HG02970 (cell line): ENCODE data around the gene DMRTC2.
A peak's percentile ranks its signal among the peaks of the same experiment; 100 is the strongest.

Source experiments
- ATAC-seq: cut with Tn5 transposase; IDR thresholded peaks from one replicate; pipeline ENCODE4 v1.9.1; 2021; ENCODE audit warnings: mild to moderate bottlenecking, moderate library complexity, moderate number of reproducible peaks; ENCODE audit not compliant: unreplicated experiment, low FRiP score

DMRTC2 gene

DNA sequence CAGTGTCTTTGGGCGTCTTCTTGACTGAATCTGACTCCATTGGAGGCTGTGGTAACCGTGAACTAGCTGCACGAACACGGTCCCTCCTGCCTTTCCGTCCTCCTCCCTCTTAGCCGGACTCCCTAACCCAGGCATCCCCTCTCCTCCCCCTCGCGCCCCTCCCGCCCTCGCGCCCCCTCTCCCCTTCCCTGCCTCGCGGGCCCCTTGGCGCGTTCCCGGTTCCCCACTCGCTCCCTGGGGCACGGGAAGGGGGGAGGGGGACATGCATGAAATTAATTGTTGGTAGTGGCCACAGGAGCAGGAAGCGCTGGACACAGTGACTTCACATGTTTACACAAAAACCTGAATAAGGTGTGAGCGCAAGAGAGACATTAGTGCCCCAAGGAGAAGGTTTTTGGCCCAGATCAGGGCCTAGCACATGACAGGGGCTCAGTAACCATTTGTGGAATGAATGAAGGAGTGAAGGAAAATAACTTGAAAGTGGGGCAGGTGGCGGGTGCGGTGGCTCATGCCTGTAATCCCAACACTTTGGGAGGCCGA lies 279 bp downstream of the DMRTC2 start:
- no peak for ATAC-seq

DNA sequence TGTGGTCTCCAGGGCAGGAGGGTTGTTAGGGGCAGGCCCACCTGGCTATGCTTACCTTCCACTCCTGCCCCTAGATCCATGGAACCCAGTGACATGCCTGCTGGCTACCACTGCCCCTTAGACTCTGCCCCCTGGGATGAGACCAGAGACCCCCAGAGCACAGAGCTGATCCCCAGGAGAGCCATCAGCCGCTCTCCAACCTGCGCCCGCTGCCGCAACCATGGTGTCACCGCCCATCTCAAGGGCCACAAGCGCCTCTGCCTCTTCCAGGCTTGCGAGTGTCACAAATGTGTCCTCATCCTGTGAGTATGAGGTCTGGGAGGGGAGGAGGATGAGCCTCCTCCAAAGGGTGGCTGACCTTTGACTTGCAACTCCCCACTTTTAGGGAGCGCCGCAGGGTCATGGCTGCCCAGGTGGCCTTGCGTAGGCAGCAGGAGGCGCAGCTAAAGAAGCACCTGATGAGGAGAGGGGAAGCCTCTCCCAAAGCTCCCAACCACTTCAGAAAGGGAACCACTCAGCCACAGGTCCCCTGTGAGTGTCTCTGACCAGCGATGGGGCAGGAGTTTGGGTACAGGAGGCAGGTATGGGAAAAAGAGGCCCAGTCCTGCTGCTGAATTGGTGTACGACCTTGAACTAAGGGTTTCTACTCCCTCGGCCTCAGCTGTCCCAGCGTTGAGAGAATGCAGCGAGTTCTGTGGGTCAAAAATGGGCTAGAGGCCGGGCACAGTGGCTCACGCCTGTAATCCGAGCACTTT lies 2.7 kb downstream of the DMRTC2 start:
- no peak for ATAC-seq

DNA sequence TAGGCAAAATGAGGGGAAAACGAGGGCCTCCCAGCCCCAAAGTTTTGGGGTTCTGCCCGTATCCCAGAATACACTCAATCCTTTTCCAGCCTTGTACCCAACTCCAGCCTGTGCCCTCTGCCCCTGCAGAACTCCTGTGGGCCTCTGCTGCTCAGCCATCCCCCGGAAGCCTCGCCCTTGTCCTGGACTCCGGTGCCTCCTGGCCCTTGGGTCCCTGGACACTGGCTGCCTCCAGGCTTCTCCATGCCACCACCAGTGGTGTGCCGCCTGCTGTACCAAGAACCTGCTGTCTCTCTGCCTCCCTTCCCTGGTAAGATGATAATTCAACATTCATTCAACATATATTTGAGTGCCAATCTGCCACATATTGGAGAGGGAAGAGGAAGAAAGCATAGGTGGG lies 3.8 kb downstream of the DMRTC2 start:
- ATAC-seq = no peak

DNA sequence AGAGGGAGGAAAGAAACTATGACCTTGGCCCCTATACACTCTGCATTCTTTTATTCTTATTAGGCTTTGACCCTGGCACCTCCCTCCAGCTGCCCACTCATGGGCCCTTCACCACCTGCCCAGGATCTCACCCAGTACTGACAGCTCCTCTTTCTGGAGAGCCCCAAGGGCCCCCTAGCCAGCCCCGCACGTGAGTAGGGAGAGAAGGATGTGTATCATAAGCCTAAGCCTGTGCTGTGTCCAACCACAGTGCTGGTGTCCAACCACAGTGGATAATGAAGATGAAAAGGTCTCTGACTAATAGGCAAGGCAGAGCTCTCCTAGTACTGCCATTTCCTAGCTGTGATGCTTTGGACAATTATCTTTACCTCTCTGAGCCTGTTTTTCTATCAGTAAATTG lies 4.2 kb downstream of the DMRTC2 start:
- no peak for ATAC-seq

DNA sequence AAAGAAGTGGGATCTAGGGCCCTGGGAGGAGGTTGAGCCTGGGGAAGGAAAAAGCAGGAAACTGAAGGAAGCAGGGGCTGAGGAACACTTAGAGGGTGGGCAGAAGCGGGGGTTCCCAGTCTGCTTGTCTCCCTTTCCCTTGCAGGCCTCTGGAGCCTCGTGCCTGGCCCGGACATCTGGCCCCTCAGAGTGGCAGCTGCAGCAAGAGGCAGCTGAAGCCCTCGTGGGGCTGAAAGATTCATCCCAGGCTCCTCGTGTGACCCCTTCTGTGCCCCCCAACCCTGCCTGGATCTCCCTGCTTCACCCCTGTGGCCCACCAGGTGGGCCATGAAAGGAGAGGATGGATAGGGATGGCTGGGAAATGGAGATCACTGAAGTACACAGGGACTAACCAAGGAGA lies 5.5 kb downstream of the DMRTC2 start:
- no peak for ATAC-seq

GRCh38 chr19:41851456-41851855 lies 6.6 kb downstream of the DMRTC2 start:
- ATAC-seq = no peak

- no peak for ATAC-seq
These were observed 8.5 kb downstream of the DMRTC2 start for GRCh38 chr19:41853344-41853743.

GRCh38 chr19:41853768-41854167 lies 8.9 kb downstream of the DMRTC2 start:
- no peak for ATAC-seq

- no peak for ATAC-seq
These were observed 14.4 kb downstream of the DMRTC2 start for GRCh38 chr19:41859213-41859617.

- peak; percentile 83 for ATAC-seq
These were observed 15.0 kb downstream of the DMRTC2 start, which contains the start of gene RPS19 for GRCh38 chr19:41859618-41860418. TSS of gene RPS19 (plus strand) at chr19:41860255. CDS start at chr19:41860775, 520 bp downstream.

GRCh38 chr19:41860419-41861115 lies 15.7 kb downstream of the DMRTC2 start:
- no peak for ATAC-seq

GRCh38 chr19:41861116-41861768 lies 16.4 kb downstream of the DMRTC2 start:
- no peak for ATAC-seq

DNA sequence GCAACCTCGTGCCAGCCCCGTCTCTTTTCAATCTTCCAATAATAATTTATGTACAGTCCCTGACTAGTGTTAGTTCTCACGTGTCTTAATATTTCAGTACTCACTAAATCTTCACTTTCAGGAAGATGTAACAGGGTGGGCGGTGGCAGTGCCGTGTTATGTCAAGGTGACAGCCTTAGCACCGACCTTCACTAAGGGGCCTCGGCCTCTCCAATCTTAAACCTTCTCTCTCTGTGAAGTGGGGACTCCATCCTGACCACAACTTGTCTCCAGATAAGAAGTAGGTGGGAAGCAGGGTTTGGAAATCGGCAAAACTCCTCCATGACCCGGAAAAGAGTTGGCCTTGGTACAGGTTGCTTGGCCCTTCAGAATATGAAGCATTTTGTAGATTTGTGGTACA lies 17.0 kb downstream of the DMRTC2 start:
- no peak for ATAC-seq

DNA sequence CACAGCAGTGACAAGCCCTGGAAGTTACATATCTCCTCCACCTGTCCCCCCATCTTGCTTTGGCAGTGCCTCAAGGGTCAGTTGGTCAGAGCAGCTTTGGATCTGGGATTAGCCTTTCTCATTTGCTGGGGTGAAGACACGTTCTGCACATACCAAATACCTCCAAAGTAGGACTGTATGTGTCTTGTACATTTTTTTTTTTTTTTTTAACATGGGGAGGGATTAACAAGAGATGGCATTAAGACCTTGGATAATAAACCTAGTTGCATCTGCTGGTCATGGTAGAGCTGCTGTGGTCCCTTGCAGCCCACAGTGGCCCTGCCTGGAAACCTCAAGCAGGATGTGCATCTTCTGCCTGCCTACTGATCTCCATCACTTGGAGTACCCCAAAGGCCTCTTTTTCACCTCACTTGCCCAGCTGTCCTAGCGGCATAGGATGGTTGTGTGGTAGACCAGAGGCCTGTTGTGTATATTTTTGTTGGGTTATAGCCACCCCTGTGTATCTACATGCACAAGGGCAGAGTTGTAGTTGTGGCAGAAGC lies 17.7 kb downstream of the DMRTC2 start:
- no peak for ATAC-seq

DNA sequence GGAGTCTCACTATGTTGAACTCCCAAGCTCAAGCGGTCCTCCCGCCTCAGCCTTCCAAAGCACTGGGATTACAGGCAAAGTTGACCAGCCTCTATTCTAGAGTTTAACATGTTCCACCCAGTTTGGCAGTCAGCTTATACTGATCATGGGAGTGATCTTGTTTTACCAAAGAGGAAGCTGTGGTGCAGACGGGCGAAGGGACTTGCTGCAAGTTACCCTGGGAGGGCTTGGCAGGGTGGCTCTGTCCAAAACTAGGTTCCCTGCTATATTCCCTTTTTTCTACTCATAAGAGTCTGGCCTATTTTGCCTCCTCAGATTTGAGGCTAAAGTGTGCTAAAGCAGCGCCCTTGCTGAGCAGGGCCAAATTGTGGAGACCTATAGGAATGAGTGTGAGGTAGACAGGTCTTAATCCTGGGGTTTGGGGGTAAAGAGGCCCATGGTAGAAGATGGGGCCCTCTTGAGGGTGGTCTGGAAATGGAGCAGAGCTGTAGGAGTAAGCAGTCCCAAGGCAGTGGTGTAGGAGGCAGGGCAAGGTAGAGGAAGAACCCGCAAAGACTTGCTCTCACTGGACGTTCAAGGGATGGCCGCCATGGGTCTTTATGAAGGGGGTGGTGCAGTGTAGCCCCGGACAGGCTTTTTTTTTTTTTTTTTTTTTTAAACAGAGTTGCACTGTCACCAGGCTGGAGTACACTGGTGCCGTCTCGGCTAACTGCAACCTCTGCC lies 18.5 kb downstream of the DMRTC2 start:
- no peak for ATAC-seq

DNA sequence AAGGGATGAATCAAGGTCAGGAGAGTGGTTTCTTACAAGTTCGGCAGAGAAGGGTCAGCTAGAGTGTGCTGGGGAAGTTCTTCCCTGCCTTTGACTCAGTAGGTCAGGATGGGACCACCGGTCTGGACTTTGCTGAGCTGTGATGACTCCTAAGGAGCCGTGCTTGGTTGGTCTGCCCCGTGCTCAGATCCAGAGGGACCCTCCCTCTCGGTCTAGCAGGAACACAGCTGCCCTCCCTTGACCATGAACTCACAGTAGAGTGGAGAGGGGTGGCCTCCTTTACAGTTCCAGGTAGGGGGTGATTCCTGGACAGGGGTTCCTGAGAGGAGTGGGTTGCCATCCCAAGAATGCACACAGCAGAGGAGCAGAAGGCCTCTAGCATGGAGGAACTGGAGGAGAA lies 19.5 kb downstream of the DMRTC2 start:
- ATAC-seq = no peak

DNA sequence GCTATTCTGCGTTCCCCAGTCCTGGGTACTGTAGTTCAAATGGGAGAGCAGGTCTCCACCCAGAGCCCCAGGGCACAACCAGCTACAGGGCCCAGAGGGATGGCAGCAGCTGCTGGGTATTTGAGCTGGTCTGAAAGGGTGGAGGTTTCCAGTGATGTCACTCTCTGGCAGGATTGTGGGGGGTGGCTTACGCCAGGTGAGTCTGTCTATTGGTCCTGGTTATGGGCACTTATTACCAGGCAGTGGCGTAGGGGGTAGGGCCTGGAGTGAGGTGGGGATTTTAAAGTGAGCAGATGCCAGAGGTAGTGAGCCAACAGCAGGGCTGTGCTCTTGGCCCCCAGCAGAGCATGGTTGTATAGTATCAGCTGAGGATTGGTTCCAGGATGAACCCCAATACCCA lies 21.4 kb downstream of the DMRTC2 start:
- no peak for ATAC-seq

DNA sequence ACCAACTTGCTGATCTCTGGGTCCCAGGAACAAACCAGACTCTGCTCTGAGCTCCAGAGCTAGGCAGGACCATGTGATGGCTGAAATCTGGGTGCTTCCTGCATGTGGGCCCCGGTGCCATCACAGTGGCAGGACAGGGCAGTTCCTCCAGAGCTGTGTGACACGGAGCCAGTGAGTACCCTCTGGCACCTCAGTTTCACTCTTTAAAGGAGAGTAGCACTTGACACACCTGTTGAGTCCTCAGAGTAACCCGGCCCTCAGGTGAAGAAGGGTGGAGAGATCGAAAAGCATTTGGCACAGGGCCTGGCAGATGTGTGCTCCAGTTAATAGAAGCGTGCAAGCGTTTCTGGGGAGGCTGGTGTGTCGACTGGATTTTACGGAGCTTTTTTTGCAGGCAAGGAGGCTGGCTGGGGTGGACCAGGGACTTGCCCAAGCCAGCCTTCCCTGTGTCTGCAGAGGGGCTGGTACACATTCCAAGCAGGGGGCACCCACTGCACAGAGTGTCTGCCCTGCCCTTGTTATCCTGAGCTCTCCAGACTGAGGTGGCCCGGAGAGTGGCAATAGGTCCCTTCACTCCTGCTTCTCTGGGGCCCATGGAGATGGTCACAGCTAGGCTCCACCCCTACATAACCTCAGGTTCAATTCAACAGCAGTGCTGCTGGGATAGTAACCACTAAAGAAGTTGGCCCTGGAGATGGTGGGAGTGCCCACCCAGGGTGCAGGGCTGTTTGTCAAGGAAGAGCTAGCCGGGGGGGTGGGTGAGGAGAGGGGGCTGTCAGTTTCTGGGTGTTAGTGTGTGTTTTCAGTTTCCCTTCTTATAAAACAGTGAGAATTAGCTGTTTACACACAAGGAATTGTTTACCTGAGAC lies 23.5 kb downstream of the DMRTC2 start:
- no peak for ATAC-seq

DNA sequence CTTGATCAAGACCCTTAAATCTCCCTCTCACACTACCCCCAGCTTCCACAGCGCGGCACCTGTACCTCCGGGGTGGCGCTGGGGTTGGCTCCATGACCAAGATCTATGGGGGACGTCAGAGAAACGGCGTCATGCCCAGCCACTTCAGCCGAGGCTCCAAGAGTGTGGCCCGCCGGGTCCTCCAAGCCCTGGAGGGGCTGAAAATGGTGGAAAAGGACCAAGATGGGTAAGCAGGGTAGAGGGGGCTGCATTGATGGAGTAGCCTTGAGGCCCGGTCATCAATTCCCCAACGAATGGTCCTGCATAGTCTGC lies 24.1 kb downstream of the DMRTC2 start:
- ATAC-seq = no peak
